ENCODE data around the gene SCO1.

Gene SCO1

GRCh38 chr17:10651927-10652326 lies 45.4 kb downstream of the SCO1 start:
- DNase-seq, result no peak

GRCh38 chr17:10649602-10650001 lies 47.7 kb downstream of the SCO1 start:
- DNase-seq, result no peak

GRCh38 chr17:10648956-10649355 lies 48.4 kb downstream of the SCO1 start:
- DNase-seq, result no peak

GRCh38 chr17:10648381-10648780 lies 49.0 kb downstream of the SCO1 start:
- DNase-seq, result no peak

GRCh38 chr17:10646392-10646990 lies 50.8 kb downstream of the SCO1 start:
- peak in 1 of 2 experiments; percentile 51 for DNase-seq

- DNase-seq, result no peak
Measured at GRCh38 chr17:10640475-10640874, 56.9 kb downstream of the SCO1 start.

- no peak for DNase-seq
Measured at GRCh38 chr17:10638151-10638550, 59.2 kb downstream of the SCO1 start.

- DNase-seq, result no peak
Measured at GRCh38 chr17:10635290-10635689, 62.0 kb downstream of the SCO1 start.

- DNase-seq, result no peak
Measured at GRCh38 chr17:10633738-10634379, 63.5 kb downstream of the SCO1 start.

- DNase-seq, result no peak
Measured at GRCh38 chr17:10631701-10632100, 65.6 kb downstream of the SCO1 start.

GRCh38 chr17:10631048-10631700 lies 66.2 kb downstream of the SCO1 start:
- peak in 1 of 2 experiments; percentile 4 for DNase-seq

- no peak for DNase-seq
Measured at GRCh38 chr17:10629706-10630105, 67.6 kb downstream of the SCO1 start.

GRCh38 chr17:10628756-10629155 lies 68.6 kb downstream of the SCO1 start:
- DNase-seq, result no peak

GRCh38 chr17:10626390-10626789 lies 70.9 kb downstream of the SCO1 start:
- no peak for DNase-seq

- no peak for DNase-seq
Measured at GRCh38 chr17:10624969-10625368, 72.4 kb downstream of the SCO1 start.

GRCh38 chr17:10623737-10624338 lies 73.5 kb downstream of the SCO1 start:
- DNase-seq, result no peak

- DNase-seq, result no peak
Measured at GRCh38 chr17:10622617-10623485, 74.5 kb downstream of the SCO1 start.
